HepG2 (cell line): ENCODE data around the gene HAP1. TPM values are rescaled to one million over a fixed set of nuclear protein-coding genes. Genes with fewer than 3 reads are reported as not detected.

Source experiments
- ATAC-seq: fragments of 200-7000 bp; cut with Tn5 transposase; 3 replicates; pipeline ENCODE4 v1.9.1; 2020; ENCODE audit warnings: mild to moderate bottlenecking, moderate library complexity
- BruUV-seq: library from RNA; stranded (reverse); fragments of 400-500 nt; replicated peaks from 2 replicates; lab custom pipeline; 2021; lab: Mats Ljungman, UMichigan
- CTCF ChIA-PET: fragments of 300-600 bp; formaldehyde crosslinking; extraction: SDS; loops from one replicate; lab custom pipeline; 2021; ENCODE audit warnings: low total read pairs, inconsistent platforms, low intra/inter-chr PET ratio; lab: Yijun Ruan, JAX
- POLR2A ChIA-PET: fragments of 350-600 bp; sonication (Branson Sonifier 250); formaldehyde crosslinking; loops from one replicate; lab custom pipeline; 2020; ENCODE audit warnings: antibody characterized with exemption, inconsistent platforms; lab: Yijun Ruan, JAX
- DNase-seq: peaks from one replicate; pipeline ENCODE4 v3.0.0-alpha.2; 2015; ENCODE audit warnings: low spot score
- FAIRE-seq: peaks from 3 replicates; lab custom pipeline; 2011; peaks lifted over from hg19 to GRCh38; lab: Jason Lieb, UNC
- H2AFZ ChIP-seq: one replicate; pipeline ENCODE4 v1.6.1; 2011; ENCODE audit warnings: low read length, inconsistent platforms
- H3K27ac ChIP-seq: fragments of 300-600 bp; 3 replicates; pipeline ENCODE4 v1.8.0; 2011; ENCODE audit warnings: mixed run types, mild to moderate bottlenecking, mixed read lengths, low read length, inconsistent platforms; ENCODE audit not compliant: insufficient read depth; ENCODE audit errors: extremely low read length
- H3K27me3 ChIP-seq, 2 experiments: fragments of 200-600 bp in 1 of 2; 2 replicates in 1 of 2; 3 replicates in 1 of 2; pipeline versions ENCODE4 v1.6.0 to v1.8.0; 2011; ENCODE audit warnings: low read length in 2 of 2, mild to moderate bottlenecking in 2 of 2, moderate library complexity in 2 of 2, inconsistent platforms in 1 of 2; ENCODE audit not compliant: insufficient read depth in 2 of 2, control insufficient read depth in 1 of 2
- H3K36me3 ChIP-seq, 2 experiments: fragments of 200-600 bp in 1 of 2; replicated peaks in 1 of 2; 2 replicates in 1 of 2; 3 replicates in 1 of 2; pipeline versions ENCODE4 v1.5.1 to v1.8.0; 2011; ENCODE audit warnings: low read length in 2 of 2, inconsistent platforms in 1 of 2; ENCODE audit not compliant: insufficient read depth in 2 of 2, control insufficient read depth in 1 of 2
- H3K4me1 ChIP-seq: 2 replicates; pipeline ENCODE4 v1.5.1; 2012; ENCODE audit warnings: low read length, inconsistent platforms; ENCODE audit not compliant: insufficient read depth
- H3K4me2 ChIP-seq: 2 replicates; pipeline ENCODE4 v1.6.0; 2011; ENCODE audit warnings: low read depth, low read length, inconsistent platforms
- H3K4me3 ChIP-seq, 3 experiments: fragments of 200-600 bp in 1 of 3; sonication (generic), shearing (Covaris generic) in 1 of 3; replicated peaks in 1 of 3; 2 replicates each; pipeline ENCODE4 v1.5.1; 2011 to 2016; ENCODE audit warnings: low read length in 3 of 3, inconsistent platforms in 2 of 3, low read depth in 2 of 3, mild to moderate bottlenecking in 2 of 3, control low read depth in 1 of 3, mixed read lengths in 1 of 3; ENCODE audit not compliant: insufficient read depth in 1 of 3
- H3K79me2 ChIP-seq: one replicate; pipeline ENCODE4 v1.6.1; 2011; ENCODE audit warnings: low read length, inconsistent platforms; ENCODE audit not compliant: insufficient read depth
- H3K9ac ChIP-seq: 2 replicates; pipeline ENCODE4 v1.6.0; 2011; ENCODE audit warnings: mild to moderate bottlenecking, low read depth, low read length, inconsistent platforms; ENCODE audit not compliant: insufficient read depth
- H3K9me3 ChIP-seq: 2 replicates; pipeline ENCODE4 v1.5.1; 2012; ENCODE audit warnings: mild to moderate bottlenecking, low read length
- H4K20me1 ChIP-seq: 2 replicates; pipeline ENCODE4 v1.6.0; 2011; ENCODE audit warnings: inconsistent platforms, mild to moderate bottlenecking, low read length, moderate library complexity; ENCODE audit not compliant: insufficient read depth
- E2F1 ChIP-seq: sonication (generic); formaldehyde crosslinking; IDR thresholded peaks from 2 replicates; pipeline ENCODE4 v1.5.0; 2020; ENCODE audit warnings: missing genetic modification reagents
- HMGXB4 ChIP-seq, 2 experiments: sonication (generic) in 1 of 2; formaldehyde crosslinking in 1 of 2; IDR thresholded peaks; 2 replicates each; pipeline versions ENCODE4 v1.4.0 to v1.6.1; 2018 to 2020; ENCODE audit warnings: missing genetic modification reagents in 2 of 2, borderline replicate concordance in 1 of 2, low read depth in 1 of 2, mild to moderate bottlenecking in 1 of 2, missing biosample characterization in 1 of 2
- JARID2 ChIP-seq: sonication (generic); formaldehyde crosslinking; IDR thresholded peaks from 2 replicates; pipeline ENCODE4 v1.8.1; 2023; ENCODE audit warnings: missing genetic modification reagents, inconsistent platforms; ENCODE audit not compliant: insufficient replicate concordance
- PHF21A ChIP-seq: sonication (generic); formaldehyde crosslinking; IDR thresholded peaks from 2 replicates; pipeline ENCODE4 v1.5.0; 2020; ENCODE audit warnings: mild to moderate bottlenecking, missing genetic modification reagents
- TBP ChIP-seq: sonication (generic); formaldehyde crosslinking; IDR thresholded peaks from 2 replicates; pipeline ENCODE4 v1.5.0; 2020; ENCODE audit warnings: missing genetic modification reagents
- TFDP1 ChIP-seq: IDR thresholded peaks from 2 replicates; pipeline ENCODE4 v1.6.1; 2016; ENCODE audit warnings: missing compliant biosample characterization, missing genetic modification reagents, borderline replicate concordance
- ZBTB43 ChIP-seq: sonication (generic); formaldehyde crosslinking; conservative IDR thresholded peaks from 2 replicates; pipeline ENCODE4 v1.4.0; 2020; ENCODE audit warnings: missing genetic modification reagents
- ZMYM3 ChIP-seq: sonication (generic); formaldehyde crosslinking; IDR thresholded peaks from 2 replicates; pipeline ENCODE4 v1.5.1; 2020; ENCODE audit warnings: mild to moderate bottlenecking, missing genetic modification reagents
- ZNF280B ChIP-seq: sonication (generic); formaldehyde crosslinking; IDR thresholded peaks from 2 replicates; pipeline ENCODE4 v1.5.0; 2020; ENCODE audit warnings: missing genetic modification reagents, mild to moderate bottlenecking, borderline replicate concordance
- ZNF326 ChIP-seq: sonication (generic); formaldehyde crosslinking; IDR thresholded peaks from 2 replicates; pipeline ENCODE4 v1.4.0; 2020; ENCODE audit warnings: missing genetic modification reagents, borderline replicate concordance
- ZNF552 ChIP-seq: sonication (generic); formaldehyde crosslinking; IDR thresholded peaks from 2 replicates; pipeline ENCODE4 v1.9.0; 2022; ENCODE audit warnings: missing genetic modification reagents, mild to moderate bottlenecking, borderline replicate concordance
- ZNF724P ChIP-seq: sonication (generic); formaldehyde crosslinking; IDR thresholded peaks from 2 replicates; pipeline ENCODE4 v1.8.0; 2022; ENCODE audit warnings: missing genetic modification reagents, borderline replicate concordance
- ZNF850 ChIP-seq: sonication (generic); formaldehyde crosslinking; conservative IDR thresholded peaks from 2 replicates; pipeline ENCODE4 v1.9.0; 2021; ENCODE audit warnings: mild to moderate bottlenecking, missing genetic modification reagents
- ZZZ3 ChIP-seq: sonication (generic); formaldehyde crosslinking; IDR thresholded peaks from 2 replicates; pipeline ENCODE4 v1.4.0; 2020; ENCODE audit warnings: missing genetic modification reagents, mild to moderate bottlenecking, borderline replicate concordance
- WGBS: methylation state at CpG from one replicate; pipeline ENCODE4 v1.1.6; 2017; ENCODE audit warnings: low lambda C conversion rate; 5-methylcytosine and 5-hydroxymethylcytosine counted together
- in situ Hi-C: cut with HindIII; loops from 2 replicates; pipeline ENCODE4 v1.10.0; 2017; ENCODE audit warnings: low pct_unique_long_range_greater_than_20kb; ENCODE audit not compliant: extremely low pct_ligation_motif_present
- intact Hi-C: fragments of 100-400 bp; cut with micrococcal nuclease; formaldehyde crosslinking; loops from one replicate; pipeline ENCODE4 v1.10.0; 2022; ENCODE audit not compliant: unreplicated experiment
- polyA plus RNA-seq, 8 experiments: library from polyadenylated mRNA; depleted of rRNA in 3 of 8; stranded (reverse) in 7 of 8; unstranded in 1 of 8; fragments of >200 nt; fragmentation: Illumina TruSeq in 4 of 8; extraction: Trizol in 4 of 8; gene quantifications; 2 replicates each; pipeline versions ENCODE4 v1.2.1 to v1.2.3, GENCODE V29; 2011 to 2016; ENCODE audit warnings: low read depth in 4 of 8, missing spikeins in 1 of 8, mixed read lengths in 1 of 8; ENCODE audit not compliant: insufficient read depth in 1 of 8
- total RNA-seq, 5 experiments: library from RNA; depleted of rRNA; stranded (reverse); fragments of >200 nt; fragmentation: Illumina TruSeq; extraction: Trizol; gene quantifications; 2 replicates each; pipeline ENCODE4 v1.2.3, GENCODE V29; 2016; ENCODE audit warnings: low read depth in 1 of 5

HAP1 gene
- total and polyA plus RNA-seq, 2 of the 13 experiments (the other 11 are each of a cell fraction or from before 2014, with no cell fraction given) = 0.07 TPM

GRCh38 chr17:41772586-41773189 is 38.2 kb upstream of the HAP1 start:
- Histone ChIP-seq H3K4me1 (peaks cover 50% of the 10 kb centered on the region), H3K27me3 (no peaks in the 10 kb centered on the region), H3K79me2 (no peaks in the 10 kb centered on the region), H3K36me3 (peaks cover 9 to 33% of the 10 kb centered on the region in 2 experiments; a peak in 4 of 5 replicates), H4K20me1 (no peaks in the 10 kb centered on the region), H3K4me2 (peak overlapping the region; percentile 84), H3K27ac (peak overlapping the region; percentile 80), H3K9ac (peak overlapping the region; percentile 60), H3K4me3 (peak overlapping the region; percentile 36 to 67 (median 38); a peak in 5 of 6 replicates), H3K9me3 (no peaks in the 10 kb centered on the region), H2AFZ (no peak overlapping the region)
- intact Hi-C loops (loop anchor here (1.0 kb wide), 1 partner anchor 14 kb away; the partner anchor contains the start of gene JUP), in situ Hi-C loops (no loop called here)
- FAIRE-seq = peak; percentile 97
- WGBS = 21% methylated on average over 12 of the region's 19 CpGs
- ChIA-PET POLR2A (interaction anchor here (0.9 to 3.2 kb wide), 15 partner anchors 11 to 193 kb away, joined by 3 to 62 read pairs (median 5); partner anchors contain the start of genes CNP, EIF1, FKBP10 and JUP), CTCF (interaction anchor here (1.3 kb wide), 1 partner anchor 35 kb away, joined by 4 read pairs; no protein-coding TSS in a partner anchor)
- peak; percentile 83 for DNase-seq
- peak; percentile 59 for ATAC-seq
- no TSS peak for BruUV-seq
- TF ChIP-seq ZZZ3 (CRISPR knock-in tag) = 0 out of 2 replicates have a peak, but pooled peaks have one; percentile 68
- TF ChIP-seq ZNF850 (CRISPR knock-in tag) = no peak
- peak; percentile 65; the same call in 1 of the 2 replicates for TF ChIP-seq ZNF326
- peak; percentile 95 for TF ChIP-seq ZMYM3
- no peak for TF ChIP-seq JARID2 (CRISPR knock-in tag)
- 0 out of 2 replicates have a peak, but pooled peaks have one; percentile 13 for TF ChIP-seq ZNF552
- TF ChIP-seq HMGXB4 (CRISPR knock-in tag; IDR thresholded peaks at IDR 0.05; ENCODE audit: borderline replicate concordance in 1 of 2, low read depth in 1 of 2) = peak; percentile 55 to 68; a peak in 2 of 4 replicates
- no peak for TF ChIP-seq TBP (CRISPR knock-in tag)
- TF ChIP-seq TFDP1 = 0 out of 2 replicates have a peak, but pooled peaks have one; percentile 11
- peak; percentile 30; the same call in 1 of the 2 replicates for TF ChIP-seq ZNF280B (CRISPR knock-in tag)
- TF ChIP-seq PHF21A (CRISPR knock-in tag) = peak; percentile 98
- peak; percentile 60; the same call in 1 of the 2 replicates for TF ChIP-seq ZNF724P (CRISPR knock-in tag)
- peak; percentile 12; the same call in 1 of the 2 replicates for TF ChIP-seq ZBTB43 (CRISPR knock-in tag)
- TF ChIP-seq E2F1 (CRISPR knock-in tag) = 0 out of 2 replicates have a peak, but pooled peaks have one; percentile 38
